SW480 (cell line): ENCODE results near the gene RAP1A.
"Not testable (repeated sequence)": the region's sequence is repeated elsewhere in the genome, so short reads cannot be mapped to it uniquely, and the experiment has no call there.

ENCODE experiments used
- DNase-seq: peaks from one replicate; pipeline ENCODE4 v3.0.0-alpha.2; 2016; ENCODE audit warnings: low spot score

RAP1A gene

GRCh38 chr1:111629190-111629954 is 9.8 kb downstream of the RAP1A start:
- DNase-seq: no peak

GRCh38 chr1:111630567-111630966 is 11.0 kb downstream of the RAP1A start:
- no peak for DNase-seq

- no peak for DNase-seq
Observed at GRCh38 chr1:111631502-111631901, 11.9 kb downstream of the RAP1A start.

- DNase-seq: not testable (repeated sequence)
Observed at GRCh38 chr1:111632771-111633170, 13.2 kb downstream of the RAP1A start.

- DNase-seq: no peak
Observed at GRCh38 chr1:111633736-111634247, 14.2 kb downstream of the RAP1A start.

- DNase-seq: no peak
Observed at GRCh38 chr1:111635324-111636009, 15.9 kb downstream of the RAP1A start.

- no peak for DNase-seq
Observed at GRCh38 chr1:111638320-111638719, 18.7 kb downstream of the RAP1A start.

GRCh38 chr1:111639602-111640198 is 20.1 kb downstream of the RAP1A start:
- DNase-seq: no peak

GRCh38 chr1:111643097-111643496 is 23.5 kb downstream of the RAP1A start:
- no peak for DNase-seq

GRCh38 chr1:111643696-111644095 is 24.1 kb downstream of the RAP1A start:
- no peak for DNase-seq

- no peak for DNase-seq
Observed at GRCh38 chr1:111644506-111644905, 24.9 kb downstream of the RAP1A start.

- no peak for DNase-seq
Observed at GRCh38 chr1:111647736-111648135, 28.1 kb downstream of the RAP1A start.

- no peak for DNase-seq
Observed at GRCh38 chr1:111648806-111649205, 29.2 kb downstream of the RAP1A start.

GRCh38 chr1:111649227-111649626 is 29.6 kb downstream of the RAP1A start:
- no peak for DNase-seq

GRCh38 chr1:111649648-111650047 is 30.1 kb downstream of the RAP1A start:
- no peak for DNase-seq

GRCh38 chr1:111653709-111654108 is 34.1 kb downstream of the RAP1A start:
- no peak for DNase-seq

- no peak for DNase-seq
Observed at GRCh38 chr1:111654839-111655238, 35.2 kb downstream of the RAP1A start.

GRCh38 chr1:111656086-111657017 is 36.8 kb downstream of the RAP1A start:
- DNase-seq: peak; percentile 57

- DNase-seq: no peak
Observed at GRCh38 chr1:111658622-111659021, 39.0 kb downstream of the RAP1A start.

GRCh38 chr1:111660204-111661150 is 40.9 kb downstream of the RAP1A start:
- DNase-seq: no peak

GRCh38 chr1:111664652-111665051 is 45.1 kb downstream of the RAP1A start:
- no peak for DNase-seq
